Activated naive CD4-positive, alpha-beta T cell treated with Interleukin-2 at 50 U/mL for 16 hours (primary cell): ENCODE data around the gene IL1RL2.

Experiments
- DNase-seq: peaks from one replicate; pipeline ENCODE4 v3.0.0-alpha.2; 2020

The IL1RL2 gene

DNA sequence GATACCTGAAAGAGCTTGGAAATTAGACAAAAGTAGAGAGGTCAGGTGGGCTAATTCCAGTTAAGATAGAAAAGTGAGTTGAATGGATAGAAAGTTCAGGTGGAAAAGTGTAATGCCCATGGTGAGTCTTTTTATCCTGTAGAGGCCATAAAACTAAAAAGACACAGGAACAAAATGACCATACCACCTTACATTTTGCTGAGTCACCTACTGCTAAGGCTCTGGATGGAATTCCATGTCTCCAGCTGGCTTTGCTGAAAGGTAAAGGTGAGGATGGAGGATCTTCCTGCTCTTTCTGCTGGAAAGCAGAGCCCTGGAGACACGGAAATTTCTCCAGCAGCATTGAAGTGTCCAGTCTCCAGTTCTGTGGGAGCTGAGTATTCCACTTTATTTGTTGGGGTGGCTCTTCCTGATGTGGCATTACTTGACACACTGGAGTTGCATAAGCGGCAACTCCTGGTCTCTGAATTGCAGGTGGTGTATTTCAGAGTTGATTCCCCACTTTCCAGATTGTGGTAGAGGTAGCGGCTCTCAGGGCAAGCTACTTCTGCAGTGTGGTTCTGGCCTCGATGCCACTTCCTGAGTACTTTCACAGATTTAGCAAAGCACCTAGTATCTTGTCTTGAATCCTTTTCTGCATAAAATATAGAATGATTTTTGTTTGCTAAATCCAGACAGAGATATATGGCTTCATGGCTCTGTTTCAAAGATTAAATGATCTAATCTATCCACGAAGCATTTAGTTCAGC lies 10.7 kb downstream of the IL1RL2 start:
- no peak for DNase-seq

DNA sequence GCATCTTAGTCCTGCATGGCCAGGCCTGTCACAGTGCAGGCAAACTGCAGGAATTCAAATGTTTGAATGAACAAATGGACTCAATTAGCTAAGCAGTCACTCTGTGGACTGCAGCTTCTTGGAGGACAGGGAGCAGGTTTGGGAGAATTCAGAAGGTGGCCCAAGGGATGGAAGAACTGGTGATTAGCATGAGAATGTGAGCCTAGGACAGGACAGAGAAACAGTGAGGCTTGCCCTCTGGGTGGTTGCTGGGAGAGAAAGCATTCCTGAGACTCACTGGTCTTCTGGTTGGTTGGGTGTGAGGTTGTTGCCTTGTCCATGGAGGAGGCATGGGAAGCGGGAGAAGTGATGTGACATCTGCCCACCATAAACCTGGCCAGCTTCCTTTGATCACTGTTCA lies 13.7 kb downstream of the IL1RL2 start:
- DNase-seq = no peak

DNA sequence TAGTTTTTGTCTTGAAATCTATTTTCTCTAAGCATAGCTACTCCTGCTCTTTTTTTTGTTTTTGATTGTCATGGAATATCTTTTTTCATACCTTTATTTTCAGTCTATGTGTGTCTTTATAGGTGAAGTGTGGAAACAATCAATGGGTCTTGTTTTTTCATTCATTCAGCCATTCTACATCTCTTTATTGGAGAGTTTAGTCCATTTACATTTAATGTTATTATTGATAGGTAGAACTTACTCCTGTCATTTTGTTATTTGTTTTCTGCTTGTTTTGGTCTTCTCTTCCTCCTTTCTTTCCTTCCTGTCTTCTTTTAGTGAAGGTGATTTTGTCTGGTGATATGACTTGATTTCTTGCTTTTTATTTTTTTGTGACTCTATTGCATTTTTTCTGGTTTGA lies 17.8 kb downstream of the IL1RL2 start:
- DNase-seq = no peak

DNA sequence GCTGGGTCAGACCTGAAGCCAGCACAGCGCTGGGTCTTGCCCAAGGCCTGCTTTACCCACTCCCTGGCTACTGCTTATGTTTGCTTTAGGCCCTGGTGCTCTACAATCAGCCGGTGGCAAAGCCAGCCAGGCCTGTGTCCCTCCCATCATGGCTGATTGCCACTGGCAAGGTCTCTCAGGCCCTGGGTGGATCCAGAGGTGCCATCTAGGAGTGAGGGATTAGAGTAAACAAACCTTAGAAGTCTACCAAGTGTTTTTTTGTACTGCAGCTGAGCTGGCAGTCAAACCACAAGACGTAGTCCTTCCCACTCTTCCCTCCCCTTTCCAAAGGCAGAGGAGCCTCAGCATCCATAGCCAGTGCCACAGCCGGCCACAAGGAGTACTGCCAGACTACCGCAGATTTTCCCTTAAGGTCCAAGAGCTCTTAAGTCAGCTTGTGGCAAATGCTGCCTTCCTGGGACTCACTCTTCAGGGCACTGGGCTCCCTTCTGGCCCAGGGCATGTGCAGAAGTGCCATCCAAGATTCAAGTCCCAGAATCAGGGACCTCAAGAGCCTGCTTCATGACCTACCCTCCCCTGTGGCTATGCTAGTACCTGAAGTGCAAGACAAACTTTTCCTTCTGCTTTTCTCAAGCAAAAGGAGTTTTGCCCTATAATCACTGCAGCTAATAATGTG lies 20.0 kb downstream of the IL1RL2 start:
- DNase-seq = no peak

DNA sequence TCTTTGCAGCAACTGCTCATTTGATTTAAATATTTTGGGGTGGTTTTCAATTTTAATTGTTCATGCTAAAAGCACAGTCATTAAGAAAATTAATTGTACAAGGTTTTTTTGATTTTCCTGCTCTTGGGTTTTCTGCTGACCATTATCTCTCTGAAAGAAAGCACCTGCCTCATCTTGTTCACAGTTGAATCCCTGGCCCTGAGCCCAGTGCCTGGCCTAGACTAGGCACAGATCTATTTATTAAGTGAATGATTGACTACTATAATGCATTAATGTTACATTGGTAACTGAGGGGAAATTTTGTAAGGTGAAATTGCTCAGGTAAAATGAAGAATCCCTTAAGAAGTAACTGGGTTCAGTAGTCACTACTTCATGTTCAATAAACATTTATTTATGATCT lies 22.0 kb downstream of the IL1RL2 start:
- DNase-seq = no peak

DNA sequence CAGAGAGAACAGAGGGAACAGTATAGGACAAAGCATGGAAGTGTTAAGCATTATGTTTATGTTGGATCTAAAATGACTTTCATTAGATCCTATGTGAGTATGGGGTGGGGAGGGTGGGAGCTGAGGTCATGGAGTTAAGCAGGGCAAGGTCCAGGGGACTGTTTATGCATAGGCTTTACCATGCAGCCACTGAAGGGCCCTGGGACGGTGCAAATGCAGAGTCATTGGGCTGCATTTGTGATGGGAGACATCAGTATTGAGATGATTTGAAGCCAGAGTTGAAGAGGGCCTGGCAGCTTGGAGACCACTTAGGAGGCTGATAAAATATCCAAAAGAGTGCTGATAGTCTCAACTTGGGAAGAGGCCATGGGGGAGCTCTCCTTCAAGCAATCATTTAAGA lies 22.7 kb downstream of the IL1RL2 start:
- no peak for DNase-seq

DNA sequence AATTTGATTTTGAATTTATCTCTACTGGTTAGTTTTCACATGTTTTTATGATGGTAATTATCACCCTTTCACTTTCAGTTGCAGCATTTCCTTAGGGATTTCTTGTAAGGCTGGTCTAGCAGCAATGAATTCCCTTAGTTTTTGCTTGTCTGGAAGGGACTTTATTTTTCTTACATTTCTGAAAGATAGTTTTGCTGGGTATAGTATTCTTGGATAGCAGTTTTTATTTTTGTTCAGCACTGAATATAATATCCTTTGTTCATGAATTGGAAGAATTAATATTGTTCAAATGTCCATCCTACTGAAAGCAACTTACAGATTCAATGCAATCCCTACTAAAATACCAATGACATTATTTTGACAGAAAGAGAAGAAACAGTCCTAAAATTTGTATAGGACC lies 30.2 kb downstream of the IL1RL2 start:
- no peak for DNase-seq

DNA sequence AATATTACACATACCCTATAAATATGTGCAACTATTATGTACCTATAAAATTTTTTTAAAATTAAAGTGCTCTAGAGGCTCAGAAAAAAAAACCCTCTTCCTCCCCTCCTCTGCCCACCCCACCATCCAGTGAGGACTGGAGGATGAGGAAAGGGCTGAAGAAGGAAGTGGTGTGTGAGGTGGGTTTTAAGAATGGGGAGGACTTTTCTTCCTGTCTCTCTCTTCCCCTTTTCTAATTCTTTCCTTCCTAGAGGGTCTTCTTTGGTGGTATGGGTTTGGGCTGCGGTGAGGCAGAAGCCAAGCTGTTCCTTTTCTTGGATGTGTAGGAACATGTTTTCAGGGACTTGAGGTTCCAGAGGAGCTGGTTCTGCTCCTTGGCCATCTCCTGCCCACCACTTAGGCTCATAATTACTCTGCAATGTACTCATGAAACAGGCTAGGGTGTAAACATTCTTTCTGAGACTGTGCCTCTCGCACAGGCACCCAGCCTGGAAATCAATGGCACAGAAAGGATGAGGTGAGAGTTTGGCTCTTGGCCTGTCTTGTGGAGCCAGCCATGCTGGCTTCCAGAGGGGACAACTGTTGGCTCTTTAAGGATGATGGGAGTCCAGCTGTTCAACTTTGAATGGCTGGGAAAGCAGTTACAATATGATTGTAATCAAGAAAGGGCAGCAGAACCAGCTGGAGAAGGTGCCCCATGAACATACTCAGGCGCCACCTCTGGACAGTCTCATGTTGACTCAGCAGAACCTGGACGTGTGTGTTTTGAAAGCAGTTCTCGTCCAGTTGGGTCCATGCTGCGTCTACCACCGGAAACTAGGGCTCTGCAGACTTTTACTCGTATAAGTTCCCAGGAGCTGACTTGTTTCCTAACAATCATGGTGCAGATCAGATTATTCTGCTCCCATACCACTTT lies 38.3 kb downstream of the IL1RL2 start:
- DNase-seq = no peak

DNA sequence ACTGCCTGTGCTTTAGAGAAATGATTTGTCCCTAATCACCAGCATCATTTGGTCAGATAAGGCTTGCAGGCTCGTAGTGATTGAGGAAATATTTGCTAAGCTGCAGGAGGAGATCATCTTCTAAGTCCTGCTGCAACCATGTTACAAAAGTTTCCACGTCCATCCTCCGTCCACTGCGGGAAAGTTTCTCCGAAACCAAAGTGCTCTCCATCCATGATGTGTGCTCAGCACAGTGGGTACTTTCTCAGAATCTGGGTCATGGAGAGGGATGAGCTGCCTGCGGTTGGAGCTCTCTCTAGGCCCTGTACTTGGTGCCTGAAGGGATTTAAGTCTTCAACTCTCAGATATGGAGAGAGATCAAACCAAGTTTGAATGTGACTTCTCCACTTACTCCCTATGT lies 39.3 kb downstream of the IL1RL2 start:
- no peak for DNase-seq

DNA sequence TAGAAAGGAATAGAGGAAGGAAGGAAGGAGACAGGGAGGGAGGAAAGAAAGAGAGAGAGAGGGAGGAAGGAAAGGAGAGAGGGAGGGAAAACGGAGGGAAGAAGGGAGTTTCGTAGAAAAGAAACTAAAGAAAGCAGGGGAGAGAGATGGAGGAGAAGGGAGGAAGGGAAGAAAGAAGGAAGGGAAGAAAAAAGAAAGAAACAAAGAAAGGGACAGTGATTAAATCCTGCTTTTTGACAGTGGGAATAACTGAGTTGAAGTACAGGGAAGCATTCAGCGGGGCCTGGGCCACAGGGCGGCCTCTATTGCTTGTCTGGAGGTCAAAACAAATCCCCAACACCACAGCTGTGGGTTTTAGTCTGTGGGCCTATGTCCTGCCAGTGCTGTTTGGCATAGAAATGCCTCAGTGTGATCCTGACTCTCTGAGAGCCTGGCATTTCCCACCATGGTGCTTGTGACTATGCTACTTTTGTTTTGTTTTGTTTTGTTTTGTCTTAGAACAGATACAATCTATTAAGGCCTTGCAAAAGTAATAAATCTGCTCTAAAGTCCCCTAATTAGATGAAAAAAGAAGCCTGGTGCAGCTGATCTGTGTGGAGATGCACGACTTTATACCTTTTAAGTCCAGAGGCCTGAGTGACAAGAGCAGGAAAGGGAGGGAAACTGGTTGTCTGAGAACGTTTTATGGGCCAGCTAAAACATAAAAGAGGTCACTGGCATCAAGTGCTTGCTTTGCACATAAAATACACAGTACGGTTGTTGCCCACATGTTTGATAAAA lies 40.0 kb downstream of the IL1RL2 start:
- DNase-seq = no peak

DNA sequence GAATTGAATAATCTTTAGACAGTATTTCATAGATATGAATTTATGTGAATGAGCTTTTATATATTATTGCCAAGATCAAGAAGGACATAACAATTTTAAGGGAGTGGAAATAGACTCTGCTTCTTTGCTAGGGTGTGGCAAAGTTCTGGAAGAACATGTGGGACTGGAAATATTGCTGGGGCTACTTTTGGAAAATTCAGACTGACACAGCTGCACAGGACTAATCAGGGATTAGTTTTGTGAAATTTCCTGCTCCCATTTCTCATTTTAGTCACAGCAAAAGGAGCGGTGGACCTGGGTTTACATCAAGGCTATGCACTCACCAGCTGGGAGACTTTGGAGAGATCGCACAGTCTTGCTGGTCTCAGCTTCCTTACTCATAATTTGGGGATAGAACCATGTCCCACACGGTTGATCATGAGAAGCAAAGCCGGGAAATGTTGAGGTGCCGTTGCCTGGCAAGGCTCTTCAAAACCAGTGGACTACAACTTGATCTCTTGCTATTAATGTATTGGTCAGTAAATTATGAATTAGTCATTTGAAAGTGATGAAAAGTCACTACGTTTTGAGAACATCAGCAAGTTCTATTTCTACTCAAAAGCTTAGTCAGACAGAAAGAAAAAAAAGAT lies 42.4 kb downstream of the IL1RL2 start:
- DNase-seq = no peak

DNA sequence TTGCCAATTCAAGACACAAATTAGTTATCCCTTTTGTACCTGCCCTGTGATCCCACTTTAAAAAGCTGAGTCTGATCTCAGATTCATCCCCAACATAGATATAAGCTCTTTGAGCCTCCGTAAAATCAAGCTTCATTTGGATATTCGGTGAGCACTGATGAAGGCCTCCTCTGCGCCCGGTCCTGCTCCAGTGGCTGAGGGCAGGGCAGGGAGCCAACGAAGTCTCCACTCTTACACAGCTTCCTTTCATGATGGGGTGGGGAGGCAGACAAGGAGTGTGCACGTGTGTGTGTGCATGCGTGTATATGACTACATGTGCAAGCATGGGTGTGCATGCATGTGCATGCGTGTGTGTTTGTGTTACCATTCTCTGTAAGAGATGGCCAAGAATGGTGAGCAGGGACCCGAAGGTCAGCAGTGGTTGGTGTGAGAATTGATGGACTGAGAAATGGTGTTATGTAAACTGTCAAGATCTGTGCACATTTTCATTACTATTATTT lies 43.6 kb downstream of the IL1RL2 start:
- no peak for DNase-seq

DNA sequence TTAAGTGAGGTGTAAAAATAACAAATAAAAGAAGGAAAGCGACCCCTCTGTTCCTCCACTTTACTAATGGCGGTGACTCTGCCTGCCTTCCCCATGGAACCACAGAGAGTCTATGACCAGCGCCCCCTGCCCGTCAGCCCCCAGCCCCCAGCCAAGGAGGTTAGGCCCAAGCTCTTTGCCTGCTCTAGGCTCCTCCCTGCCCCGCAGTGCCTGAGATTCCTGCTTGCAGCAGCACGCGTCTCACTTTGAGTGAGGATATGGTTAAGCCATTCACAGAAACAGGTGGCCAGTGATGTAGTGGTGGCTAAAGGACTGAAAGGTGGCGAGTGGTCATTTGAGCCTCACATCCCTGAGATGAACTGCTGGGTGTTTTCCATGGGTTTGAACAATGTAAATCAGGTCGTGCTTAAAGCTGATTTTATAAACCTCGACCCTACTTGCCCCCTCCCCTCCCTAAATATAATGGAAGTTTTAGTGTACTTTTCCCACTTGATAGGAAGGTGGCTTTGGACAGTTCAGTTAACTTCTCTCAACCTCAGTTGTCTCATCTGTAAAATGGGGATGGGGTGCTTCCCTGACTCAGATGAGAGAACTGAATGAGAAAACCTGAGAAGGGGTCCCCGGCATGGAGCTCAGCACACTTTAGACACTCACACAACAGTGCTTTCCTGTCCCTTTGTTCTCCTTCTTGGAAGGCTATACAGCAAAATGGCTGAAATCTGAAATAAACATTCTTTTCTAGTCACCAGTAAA lies 46.5 kb downstream of the IL1RL2 start:
- DNase-seq = no peak

DNA sequence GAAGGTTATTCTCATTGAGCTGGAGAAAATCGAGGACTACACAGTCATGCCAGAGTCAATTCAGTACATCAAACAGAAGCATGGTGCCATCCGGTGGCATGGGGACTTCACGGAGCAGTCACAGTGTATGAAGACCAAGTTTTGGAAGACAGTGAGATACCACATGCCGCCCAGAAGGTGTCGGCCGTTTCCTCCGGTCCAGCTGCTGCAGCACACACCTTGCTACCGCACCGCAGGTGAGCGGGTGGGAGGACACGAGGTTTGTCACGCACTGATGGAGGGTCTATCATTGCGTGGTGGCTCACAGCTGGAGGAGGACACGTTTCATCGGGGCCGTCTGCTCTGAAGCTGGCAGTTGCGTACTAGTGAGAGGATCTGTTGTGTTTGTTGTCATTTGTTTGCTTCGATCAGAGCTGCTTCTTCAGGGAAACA lies 48.2 kb downstream of the IL1RL2 start:
- no peak for DNase-seq

DNA sequence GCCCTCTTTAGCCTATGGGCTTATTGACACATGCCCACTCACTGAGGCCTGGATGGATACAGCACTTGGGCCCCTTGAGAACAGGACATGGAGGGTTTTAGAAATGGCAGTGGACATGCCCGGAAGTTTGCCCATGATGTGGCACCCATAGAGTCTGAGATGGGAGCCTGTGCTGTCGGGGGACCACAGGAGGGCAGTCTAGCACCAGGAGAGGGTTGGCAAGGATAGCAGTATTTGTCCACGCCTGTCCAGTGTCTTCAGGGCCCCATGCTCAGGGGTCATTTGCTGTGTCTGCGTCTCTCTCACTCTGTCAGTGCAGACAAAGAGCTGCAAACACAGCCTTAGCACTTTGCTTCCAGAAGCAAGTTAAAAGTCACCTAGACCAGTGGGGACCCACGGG lies 48.7 kb downstream of the IL1RL2 start:
- DNase-seq = no peak

DNA sequence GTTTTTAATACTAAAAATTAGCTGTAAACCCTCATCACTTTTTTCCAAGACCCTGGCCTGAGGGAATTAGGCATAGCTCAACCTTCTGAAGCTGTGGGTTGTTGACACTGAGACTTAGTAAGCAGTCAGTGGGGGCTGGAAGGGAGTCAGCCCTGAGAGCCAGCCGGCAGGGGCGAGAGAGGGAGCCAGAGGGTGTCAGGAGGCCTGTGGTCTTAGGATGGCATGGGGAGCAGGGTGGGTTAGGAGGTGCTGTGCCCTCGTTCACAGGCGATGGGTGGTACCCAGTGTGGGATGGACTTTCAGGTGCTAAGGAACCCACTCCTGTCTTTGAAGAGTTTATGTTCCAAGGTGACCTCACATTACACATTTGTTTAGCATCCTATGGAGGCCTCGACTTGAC lies 49.3 kb downstream of the IL1RL2 start:
- no peak for DNase-seq

DNA sequence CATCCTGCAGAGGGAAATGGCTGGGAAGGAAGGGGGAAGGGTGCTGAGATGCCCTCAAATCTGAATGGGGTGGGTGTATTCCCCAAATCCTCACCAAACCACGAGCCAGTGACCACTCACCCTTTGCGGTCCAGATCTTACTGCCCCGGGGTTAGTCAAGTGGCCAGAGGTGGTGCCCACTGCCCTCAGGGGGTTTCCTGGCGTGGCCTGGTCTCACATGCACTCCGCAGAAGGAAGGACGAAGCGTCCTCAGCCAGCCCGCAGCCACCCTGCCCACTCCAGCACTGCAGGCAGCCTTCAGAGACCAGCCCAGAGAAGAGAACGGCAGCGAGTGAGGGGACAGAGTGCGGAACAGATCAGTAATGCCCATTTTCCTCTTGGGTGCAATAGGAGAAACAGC lies 50.4 kb downstream of the IL1RL2 start:
- no peak for DNase-seq

DNA sequence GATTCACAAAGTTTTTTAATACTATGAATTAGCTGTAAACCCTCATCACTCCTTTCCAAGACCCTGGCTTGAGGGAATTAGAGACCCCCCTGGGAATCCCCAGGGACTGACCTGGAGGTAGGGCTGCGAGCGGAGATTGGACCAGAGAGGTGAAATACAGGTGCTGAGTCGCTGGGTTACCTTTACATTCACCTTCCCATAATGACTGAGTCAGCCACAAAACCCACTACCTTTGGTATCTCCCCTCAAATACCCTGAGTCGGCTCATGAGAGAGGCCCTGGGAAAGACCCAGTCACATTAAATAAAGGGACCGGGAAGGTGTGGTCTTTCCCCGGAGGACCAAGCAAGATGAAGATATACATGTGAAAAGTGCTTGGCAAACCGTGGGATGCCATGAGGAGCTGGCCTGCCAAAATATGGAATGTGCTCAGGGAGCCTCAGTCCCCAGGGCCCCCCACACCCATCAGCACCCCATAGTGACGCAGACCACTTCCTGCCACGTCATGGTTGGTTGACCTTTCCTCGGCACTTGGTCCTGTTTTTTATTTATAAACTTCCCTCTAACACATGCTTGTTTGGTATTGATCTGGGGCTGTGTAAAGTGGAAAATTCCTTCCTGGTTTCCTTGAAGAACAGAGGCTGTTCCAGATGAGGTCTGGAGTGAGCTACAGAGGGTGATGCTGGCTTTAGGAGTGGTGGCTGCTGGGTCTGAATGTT lies 51.4 kb downstream of the IL1RL2 start:
- DNase-seq = peak; percentile 36

DNA sequence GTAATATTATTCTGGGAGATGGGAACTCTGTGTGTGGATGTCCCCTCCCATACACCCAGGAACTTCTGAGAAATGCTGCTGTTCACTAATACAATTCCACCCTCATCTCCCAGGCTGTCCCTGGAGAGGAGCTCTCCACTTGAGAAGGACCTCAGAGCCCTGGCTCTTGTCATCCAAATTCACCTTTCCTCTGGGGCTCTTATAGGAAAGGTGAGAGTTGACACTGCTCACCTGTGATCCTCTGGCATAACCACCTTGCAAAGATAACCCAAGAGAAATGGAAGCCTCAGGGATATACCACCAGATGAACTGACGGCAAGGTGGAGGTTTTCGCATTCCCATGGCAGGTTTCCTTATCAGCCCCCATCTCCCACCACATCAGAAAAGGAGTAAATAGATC lies 52.0 kb downstream of the IL1RL2 start:
- no peak for DNase-seq

DNA sequence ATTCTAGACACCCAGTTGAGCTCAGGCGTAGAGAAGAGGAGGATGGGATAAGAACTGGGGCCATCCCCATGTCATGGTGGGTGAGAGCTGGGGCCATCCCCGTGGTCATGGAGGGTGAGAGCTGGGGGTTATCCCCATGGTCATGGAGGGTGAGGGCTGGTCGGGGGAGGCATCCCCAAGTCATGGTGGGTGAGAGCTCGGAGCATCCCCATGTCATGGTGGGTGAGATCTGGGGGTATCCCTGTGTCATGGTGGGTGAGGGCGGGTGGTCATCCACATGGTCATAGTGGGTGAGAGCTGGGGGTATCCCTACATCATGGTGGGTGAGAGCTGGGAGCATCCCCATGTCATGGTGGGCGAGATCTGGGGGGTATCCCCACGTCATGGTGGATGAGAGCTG lies 52.5 kb downstream of the IL1RL2 start:
- DNase-seq = no peak
